HTR-8/SVneo (cell line): ENCODE data around the gene TMEM208.

Experiments used
- DNase-seq: peaks from one replicate; pipeline ENCODE4 v3.0.0; 2011; ENCODE audit warnings: low spot score, mixed read lengths; ENCODE audit not compliant: insufficient read length
- FAIRE-seq: peaks from 2 replicates; lab custom pipeline; 2011; peaks lifted over from hg19 to GRCh38; lab: Jason Lieb, UNC

Gene TMEM208

GRCh38 chr16:67247192-67248072, 20.5 kb downstream of the TMEM208 start, which contains the start of gene FHOD1:
Gene FHOD1 (minus strand): TSS chr16:67247481. CDS start chr16:67247410, 71 bp downstream.
- DNase-seq (peak; percentile 94), FAIRE-seq (peak; percentile 96)

- FAIRE-seq (no peak), DNase-seq (no peak)
Observed at GRCh38 chr16:67248073-67248400, 21.1 kb downstream of the TMEM208 start.

GRCh38 chr16:67248401-67249177, 21.7 kb downstream of the TMEM208 start, which contains the start of gene SLC9A5:
Gene SLC9A5 (plus strand): TSS chr16:67248979. CDS start chr16:67249015, 36 bp downstream.
- no peak for FAIRE-seq

GRCh38 chr16:67249178-67250044, 22.5 kb downstream of the TMEM208 start:
- FAIRE-seq = no peak
- no peak for DNase-seq

More at GRCh38 chr16:67248401-67249177, 21.7 kb downstream of the TMEM208 start, which contains the start of gene SLC9A5:
- DNase-seq = peak; percentile 47

GRCh38 chr16:67250045-67250327, 23.1 kb downstream of the TMEM208 start:
- no peak for FAIRE-seq
- no peak for DNase-seq

GRCh38 chr16:67252609-67253497, 25.9 kb downstream of the TMEM208 start:
- DNase-seq (no peak), FAIRE-seq (no peak)

GRCh38 chr16:67254801-67255552, 28.0 kb downstream of the TMEM208 start:
- DNase-seq (no peak), FAIRE-seq (no peak)

GRCh38 chr16:67255553-67256221, 28.8 kb downstream of the TMEM208 start:
- DNase-seq = no peak

GRCh38 chr16:67256701-67257230, 29.8 kb downstream of the TMEM208 start:
- FAIRE-seq (no peak), DNase-seq (no peak)

More at GRCh38 chr16:67255553-67256221, 28.8 kb downstream of the TMEM208 start:
- FAIRE-seq = no peak

GRCh38 chr16:67257486-67258160, 30.7 kb downstream of the TMEM208 start:
- FAIRE-seq (no peak), DNase-seq (no peak)

- FAIRE-seq = no peak
Observed at GRCh38 chr16:67258161-67258835, 31.4 kb downstream of the TMEM208 start.

GRCh38 chr16:67259705-67260104, 32.8 kb downstream of the TMEM208 start:
- FAIRE-seq (no peak), DNase-seq (no peak)

More at GRCh38 chr16:67258161-67258835, 31.4 kb downstream of the TMEM208 start:
- no peak for DNase-seq

- DNase-seq (peak; percentile 67), FAIRE-seq (no peak)
Observed at GRCh38 chr16:67260426-67261063, 33.6 kb downstream of the TMEM208 start.

GRCh38 chr16:67263201-67263600, 36.3 kb downstream of the TMEM208 start:
- DNase-seq (no peak), FAIRE-seq (no peak)

- FAIRE-seq (no peak), DNase-seq (no peak)
Observed at GRCh38 chr16:67264277-67264676, 37.3 kb downstream of the TMEM208 start.

- DNase-seq (no peak), FAIRE-seq (no peak)
Observed at GRCh38 chr16:67264866-67265265, 37.9 kb downstream of the TMEM208 start.
